Bronchial smooth muscle cell (primary cell): ENCODE results near the gene KLHL13. TPM values are rescaled to one million over a fixed set of nuclear protein-coding genes. Genes with fewer than 3 reads are reported as not detected.

Experiments
- total RNA-seq: library from RNA; depleted of rRNA; stranded (reverse); fragments of >200 nt; gene quantifications from 2 replicates; pipeline ENCODE4 v1.2.1, GENCODE V29; 2014

Gene KLHL13, protein sequence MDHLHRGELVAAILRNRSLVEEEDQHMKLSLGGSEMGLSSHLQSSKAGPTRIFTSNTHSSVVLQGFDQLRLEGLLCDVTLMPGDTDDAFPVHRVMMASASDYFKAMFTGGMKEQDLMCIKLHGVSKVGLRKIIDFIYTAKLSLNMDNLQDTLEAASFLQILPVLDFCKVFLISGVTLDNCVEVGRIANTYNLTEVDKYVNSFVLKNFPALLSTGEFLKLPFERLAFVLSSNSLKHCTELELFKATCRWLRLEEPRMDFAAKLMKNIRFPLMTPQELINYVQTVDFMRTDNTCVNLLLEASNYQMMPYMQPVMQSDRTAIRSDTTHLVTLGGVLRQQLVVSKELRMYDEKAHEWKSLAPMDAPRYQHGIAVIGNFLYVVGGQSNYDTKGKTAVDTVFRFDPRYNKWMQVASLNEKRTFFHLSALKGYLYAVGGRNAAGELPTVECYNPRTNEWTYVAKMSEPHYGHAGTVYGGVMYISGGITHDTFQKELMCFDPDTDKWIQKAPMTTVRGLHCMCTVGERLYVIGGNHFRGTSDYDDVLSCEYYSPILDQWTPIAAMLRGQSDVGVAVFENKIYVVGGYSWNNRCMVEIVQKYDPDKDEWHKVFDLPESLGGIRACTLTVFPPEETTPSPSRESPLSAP
- total RNA-seq: 15.9 and 21.1 TPM in 2 replicates

DNA sequence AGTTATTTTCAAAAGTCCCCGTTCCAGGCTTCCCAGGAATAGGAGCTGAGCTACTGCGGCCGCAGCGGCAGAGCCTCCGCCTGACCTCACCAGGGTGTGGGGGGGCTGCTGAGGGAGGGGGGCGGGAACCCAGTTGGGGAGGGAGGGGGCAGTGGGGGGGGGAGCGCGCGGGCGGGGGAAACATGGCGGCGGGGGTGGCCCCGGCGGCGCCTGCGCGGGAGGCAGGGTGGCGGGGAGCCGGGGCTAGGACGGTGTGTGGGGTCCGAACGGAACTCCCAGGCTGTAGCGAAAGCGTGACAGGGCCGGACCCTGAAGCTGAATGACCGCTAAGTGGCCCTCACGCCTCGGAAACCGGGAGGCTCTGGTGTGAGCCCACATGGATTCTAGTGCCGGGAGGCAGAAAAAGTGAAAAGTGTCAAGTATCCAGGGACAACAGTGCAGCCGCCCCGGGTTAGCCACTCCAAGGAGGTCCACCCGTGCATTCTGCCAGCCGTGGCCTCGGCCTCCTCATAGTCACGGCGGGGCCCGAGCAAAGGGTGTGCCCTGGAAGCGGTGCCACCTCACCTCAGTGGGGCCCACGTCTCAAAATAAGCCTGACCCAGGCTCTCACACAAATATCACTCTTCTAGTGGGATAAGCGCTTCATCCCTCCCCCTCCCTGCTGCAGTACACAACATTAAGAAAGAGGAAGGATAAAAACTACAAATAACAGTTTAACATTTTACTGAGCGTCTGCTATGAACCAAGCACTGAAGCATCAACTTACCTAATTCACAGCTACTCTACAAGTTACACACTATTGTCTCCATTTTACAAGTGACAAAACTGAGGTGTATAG is at the start of gene KLHL13:
Gene KLHL13, minus strand, starts transcription at position 98 of the 838 bp plus-strand sequence. CDS start 88,337 bp downstream, outside the sequence.

Other genes starting within 250 kb of the KLHL13 start
- gene WDR44, start 229.3 kb upstream of the KLHL13 start, total RNA-seq: 6.3 and 9.0 TPM in 2 replicates